HG02678 (cell line): ENCODE results near the gene VEZT.

ENCODE experiments used
- ATAC-seq: cut with Tn5 transposase; IDR thresholded peaks from one replicate; pipeline ENCODE4 v1.9.1; 2021; ENCODE audit warnings: mild to moderate bottlenecking, moderate library complexity; ENCODE audit not compliant: unreplicated experiment

Gene VEZT

DNA sequence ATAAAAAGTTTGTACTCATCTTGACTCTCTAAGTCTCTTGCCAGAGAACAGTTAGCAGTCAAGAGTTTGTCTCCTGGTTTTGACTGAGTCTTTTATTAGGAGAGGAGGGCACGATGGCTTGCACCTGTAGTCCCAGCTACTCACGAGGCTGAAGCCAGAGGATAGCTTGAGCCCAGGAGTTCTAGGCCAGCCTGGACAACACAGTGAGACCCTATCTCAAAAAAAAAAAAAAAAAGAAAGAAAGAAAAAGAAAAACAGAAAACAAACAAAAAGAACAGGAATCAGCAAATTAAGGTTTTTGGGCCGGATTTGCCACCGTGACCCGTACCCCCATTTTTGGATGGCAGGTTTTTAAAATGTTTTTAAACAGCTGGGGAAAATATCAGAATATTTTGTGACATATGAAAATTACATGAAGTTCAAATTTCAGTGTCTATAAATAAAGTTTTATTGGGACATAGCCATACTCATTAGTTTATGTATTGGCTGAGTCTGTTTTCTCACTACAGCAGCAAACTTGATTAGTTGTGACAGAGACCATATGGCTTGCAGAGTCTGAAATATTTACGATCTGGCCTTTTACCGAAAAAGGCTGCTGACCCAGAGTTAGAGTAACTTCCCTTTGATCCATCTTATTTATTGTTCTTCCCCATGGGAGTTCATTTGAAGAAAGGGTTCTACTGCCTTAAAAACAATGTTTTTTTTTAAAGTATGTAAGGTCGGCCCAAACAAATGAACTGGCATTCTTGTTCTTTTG, 31.2 kb downstream of the VEZT start:
- ATAC-seq: no peak

DNA sequence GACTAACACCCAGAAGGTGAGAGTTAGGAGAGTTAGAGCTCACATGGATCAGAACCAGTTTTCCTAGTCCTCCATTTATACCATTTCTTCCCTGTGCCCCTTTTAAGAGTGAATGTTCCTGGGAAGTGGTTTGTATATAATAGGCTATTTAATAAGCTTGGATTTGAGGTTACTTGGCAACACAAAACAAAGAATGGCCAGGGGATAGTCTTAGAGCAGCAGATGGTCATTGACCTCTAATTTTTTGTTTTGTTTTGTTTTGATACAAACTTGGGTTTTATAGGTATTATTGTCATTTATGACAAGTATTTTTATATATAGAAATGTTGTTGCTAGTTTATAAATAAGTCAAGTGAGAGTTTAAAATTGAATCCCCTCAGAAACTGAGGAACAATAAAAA, 35.8 kb downstream of the VEZT start:
- ATAC-seq: no peak

DNA sequence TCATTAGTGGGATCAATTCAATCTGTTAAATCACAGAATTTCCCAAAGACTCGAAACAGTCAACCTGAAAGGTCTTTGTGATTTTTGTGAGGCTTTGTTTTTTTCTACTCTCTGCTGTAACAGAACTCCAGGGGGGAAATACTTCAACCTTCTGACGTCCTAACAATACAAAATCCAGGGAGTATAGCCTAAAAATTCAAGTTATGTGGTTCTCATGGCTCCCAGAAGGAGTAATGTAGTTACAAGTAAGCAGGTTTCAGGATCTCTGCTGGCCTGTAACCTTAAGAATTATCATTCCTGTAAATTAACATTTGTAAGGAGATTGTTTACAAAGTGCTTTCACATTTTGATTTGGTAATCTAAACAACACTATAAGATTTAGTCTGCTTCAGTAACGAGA, 39.9 kb downstream of the VEZT start:
- no peak for ATAC-seq

- no peak for ATAC-seq
Observed at GRCh38 chr12:95258151-95258550, 40.5 kb downstream of the VEZT start.

- ATAC-seq: no peak
Observed at GRCh38 chr12:95258803-95259202, 41.2 kb downstream of the VEZT start.

- no peak for ATAC-seq
Observed at GRCh38 chr12:95259368-95259767, 41.8 kb downstream of the VEZT start.

DNA sequence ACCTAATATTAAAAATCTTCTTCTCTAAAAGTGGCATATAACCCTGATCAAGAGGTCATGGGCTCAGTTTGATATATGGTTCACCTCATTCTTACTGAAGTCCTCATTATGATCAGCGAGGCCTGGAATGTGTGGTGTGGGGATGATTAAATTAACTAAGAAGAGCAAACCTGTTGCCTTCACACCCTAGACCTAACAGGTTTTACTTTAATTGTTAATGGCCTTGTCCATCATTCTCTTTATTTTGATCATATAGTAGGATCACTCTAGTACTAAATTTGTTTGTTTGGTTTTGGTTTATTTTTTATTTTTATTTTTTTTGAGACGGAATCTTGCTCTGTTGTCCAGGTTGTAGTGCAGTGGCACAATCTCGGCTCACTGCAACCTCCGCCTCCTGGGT, 43.5 kb downstream of the VEZT start:
- no peak for ATAC-seq

DNA sequence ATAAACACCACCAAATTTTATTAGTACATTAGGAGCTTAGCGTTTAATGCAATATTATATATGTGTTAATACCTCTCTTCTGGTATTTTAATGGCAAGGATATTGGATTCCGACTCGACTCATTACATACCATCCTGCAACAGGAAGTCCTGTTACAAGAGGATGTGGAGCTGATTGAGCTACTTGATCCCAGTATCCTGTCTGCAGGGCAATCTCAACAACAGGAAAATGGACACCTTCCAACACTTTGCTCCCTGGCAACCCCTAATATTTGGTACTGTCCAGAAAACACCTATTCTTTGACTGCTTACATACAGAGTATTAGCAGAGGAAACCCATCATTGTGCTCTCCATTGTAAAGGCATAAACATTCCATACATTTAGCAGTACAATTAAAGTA, 45.2 kb downstream of the VEZT start:
- ATAC-seq: no peak

DNA sequence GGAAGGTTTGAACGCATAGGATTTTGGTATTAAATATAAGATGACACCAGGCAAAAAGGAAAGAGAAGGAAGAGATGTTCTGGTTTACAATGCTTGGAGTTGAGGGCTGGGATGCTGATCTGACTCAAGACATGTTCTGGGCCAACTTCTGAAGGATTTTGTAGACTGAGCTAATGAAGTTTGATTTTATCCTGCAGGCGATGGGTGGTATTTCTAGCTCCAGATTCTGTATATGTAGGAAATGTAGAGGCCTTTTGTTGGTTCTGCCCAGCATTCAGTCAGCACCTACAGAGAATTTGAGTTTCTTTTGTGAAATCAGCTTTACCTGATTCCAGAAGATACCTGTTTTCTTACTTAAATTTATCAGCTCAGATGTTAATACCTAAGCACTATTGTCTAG, 48.2 kb downstream of the VEZT start:
- ATAC-seq: no peak

DNA sequence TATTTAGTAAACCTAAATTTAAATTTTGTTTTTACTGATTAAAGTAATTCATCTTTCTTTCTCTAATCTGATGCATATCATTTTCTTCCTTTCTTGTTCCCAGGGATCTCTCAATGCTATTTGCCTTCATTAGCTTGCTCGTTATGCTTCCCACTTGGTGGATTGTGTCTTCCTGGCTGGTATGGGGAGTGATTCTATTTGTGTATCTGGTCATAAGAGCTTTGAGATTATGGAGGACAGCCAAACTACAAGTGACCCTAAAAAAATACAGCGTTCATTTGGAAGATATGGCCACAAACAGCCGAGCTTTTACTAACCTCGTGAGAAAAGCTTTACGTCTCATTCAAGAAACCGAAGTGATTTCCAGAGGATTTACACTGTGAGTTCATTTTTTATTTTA, 48.6 kb downstream of the VEZT start:
- no peak for ATAC-seq

DNA sequence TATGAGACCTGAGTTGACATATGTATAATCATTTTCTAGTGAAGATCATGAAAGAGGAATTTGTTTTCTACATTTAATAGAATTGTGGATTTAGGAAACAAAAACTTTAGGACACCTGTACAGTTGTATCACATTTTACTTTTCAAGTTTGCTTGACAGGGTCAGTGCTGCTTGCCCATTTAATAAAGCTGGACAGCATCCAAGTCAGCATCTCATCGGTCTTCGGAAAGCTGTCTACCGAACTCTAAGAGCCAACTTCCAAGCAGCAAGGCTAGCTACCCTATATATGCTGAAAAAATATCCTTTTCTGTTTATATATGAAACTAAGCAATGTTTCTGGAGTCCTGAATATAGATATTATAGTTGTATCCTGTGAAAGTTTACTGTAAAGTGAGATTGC, 52.3 kb downstream of the VEZT start:
- ATAC-seq: no peak

DNA sequence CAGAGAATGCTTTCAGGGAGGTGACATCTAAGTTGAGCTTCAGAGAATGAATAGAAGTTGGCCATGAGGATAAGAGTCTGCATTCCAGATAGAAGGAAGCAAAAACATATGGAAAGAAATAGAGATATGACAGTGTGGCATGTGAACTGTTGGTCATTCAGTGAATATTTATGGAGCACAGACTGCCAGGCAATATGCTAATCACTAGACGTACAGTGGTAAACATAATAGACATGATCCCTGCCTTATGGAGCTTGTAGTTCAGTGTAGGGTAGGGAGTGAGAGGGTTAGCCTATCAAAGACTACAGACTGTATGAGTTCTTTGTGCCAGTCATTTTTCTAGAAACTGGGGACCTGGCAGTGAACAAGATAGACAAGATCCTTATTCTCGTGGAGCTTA, 53.9 kb downstream of the VEZT start:
- ATAC-seq: no peak

DNA sequence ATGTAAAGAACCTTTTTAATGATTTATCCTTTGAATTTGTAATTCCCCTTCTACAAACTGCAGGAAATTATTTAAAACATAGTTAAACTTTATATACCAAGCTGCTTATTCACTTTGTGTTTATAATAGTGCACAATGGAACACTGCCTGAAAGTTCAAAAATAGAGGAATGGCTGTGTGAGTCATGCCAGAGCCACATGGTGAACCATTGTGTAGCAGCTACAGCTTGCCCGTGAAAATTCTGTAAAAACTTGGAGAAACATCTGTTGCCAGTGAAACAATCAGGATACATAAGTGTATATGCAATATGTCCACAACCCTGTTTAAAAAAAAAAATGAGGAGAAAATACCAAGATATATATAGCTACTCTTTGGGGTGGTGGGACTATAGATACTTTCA, 59.5 kb downstream of the VEZT start:
- no peak for ATAC-seq

DNA sequence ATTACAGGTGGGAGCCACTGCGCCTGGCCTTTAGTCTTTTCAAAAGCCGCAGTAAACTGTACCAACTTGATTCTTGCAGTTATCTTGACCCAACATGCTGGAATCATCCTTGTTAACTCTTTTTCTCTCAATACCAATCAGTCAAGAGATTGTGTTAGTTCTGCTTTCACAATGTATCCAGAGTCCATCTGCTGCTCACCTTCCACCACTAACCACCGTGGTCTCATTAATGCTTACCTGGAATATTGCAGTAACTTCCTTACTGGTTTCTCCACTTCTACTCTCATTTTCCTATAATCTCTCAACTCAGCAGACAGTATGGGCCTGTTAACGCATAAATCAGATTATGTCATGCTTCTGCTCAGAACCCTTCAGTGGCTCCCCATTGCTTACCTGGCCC, 62.2 kb downstream of the VEZT start:
- no peak for ATAC-seq

DNA sequence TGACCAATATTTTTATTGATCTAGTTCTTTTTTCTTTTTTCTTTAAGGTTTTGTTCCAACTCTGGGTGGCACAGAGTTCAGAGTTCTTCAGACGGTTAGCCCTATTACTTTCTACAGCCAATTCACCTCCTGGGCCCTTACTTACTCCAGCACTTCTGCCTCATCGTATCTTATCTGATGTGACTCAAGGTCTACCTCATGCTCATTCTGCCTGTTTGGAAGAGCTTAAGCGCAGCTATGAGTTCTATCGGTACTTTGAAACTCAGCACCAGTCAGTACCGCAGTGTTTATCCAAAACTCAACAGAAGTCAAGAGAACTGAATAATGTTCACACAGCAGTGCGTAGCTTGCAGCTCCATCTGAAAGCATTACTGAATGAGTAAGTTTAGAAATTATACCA, 64.7 kb downstream of the VEZT start:
- no peak for ATAC-seq

DNA sequence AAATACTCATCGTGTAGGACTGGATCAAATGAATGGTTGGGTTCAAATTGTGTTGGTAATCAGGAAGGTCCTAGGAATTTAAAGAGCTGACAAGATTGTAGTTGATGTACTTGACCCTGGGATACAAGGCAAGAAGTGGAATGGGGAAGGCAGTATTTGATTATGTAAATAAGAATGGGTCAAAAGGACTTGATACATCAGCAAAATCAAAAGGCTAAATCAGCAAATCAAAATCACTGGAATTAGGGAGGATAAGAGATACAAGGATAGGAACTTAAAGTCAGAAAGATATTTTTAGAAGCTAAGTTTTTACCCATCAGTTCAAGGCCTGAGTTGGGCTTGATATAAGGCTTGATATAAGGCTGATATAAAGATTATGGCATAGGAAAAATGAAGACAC, 65.8 kb downstream of the VEZT start:
- ATAC-seq: no peak

DNA sequence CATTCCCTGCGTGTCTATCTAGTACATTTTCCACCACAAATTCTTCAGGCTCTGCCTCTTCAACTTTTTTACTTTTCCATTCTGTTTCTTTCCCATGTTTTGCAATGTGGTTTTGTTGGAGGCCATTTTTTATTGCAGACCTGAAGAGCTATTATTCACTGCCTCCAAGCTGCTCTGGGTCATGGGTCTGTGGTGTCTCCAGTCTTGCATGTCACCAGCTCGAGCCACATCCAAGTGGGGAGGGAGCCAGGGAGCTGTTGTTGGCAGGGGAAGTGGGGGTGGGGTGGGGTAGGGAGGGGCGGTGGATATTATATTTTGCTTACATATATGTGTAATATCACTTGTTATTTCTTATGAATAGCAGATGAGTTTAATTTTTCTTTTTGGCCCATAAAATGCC, 69.1 kb downstream of the VEZT start:
- no peak for ATAC-seq

- ATAC-seq: no peak
Observed at GRCh38 chr12:95291501-95291900, 73.9 kb downstream of the VEZT start.

GRCh38 chr12:95298916-95299315, 81.3 kb downstream of the VEZT start:
- no peak for ATAC-seq

DNA sequence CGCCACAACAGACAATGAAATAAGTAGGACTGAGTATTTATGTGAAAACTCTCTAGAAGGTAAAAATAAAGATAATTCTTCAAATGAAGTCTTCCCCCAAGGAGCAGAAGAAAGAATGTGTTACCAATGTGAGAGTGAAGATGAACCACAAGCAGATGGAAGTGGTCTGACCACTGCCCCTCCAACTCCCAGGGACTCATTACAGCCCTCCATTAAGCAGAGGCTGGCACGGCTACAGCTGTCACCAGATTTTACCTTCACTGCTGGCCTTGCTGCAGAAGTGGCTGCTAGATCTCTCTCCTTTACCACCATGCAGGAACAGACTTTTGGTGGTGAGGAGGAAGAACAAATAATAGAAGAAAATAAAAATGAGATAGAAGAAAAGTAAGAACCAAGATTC, 82.7 kb downstream of the VEZT start:
- ATAC-seq: no peak

DNA sequence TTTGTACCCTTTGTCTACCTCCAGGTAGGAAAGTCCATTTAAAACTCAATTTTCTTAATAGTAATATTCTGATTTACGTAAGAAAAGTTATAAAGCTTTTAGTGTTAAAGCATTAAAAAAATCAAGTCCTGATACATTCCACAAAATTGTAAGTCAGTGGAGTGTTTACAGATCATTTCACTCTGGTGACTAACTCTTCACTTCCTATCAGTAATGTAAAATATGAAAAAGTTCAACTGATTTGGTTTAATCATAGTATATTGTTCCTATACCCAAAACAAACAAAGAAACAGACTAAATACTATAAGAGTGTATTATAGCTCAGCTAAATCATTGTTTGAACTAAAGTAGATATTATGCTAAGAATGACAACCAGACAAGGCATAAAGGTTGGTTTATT, 85.9 kb downstream of the VEZT start:
- ATAC-seq: no peak

- ATAC-seq: no peak
Observed at GRCh38 chr12:95304673-95305198, 87.1 kb downstream of the VEZT start.

- no peak for ATAC-seq
Observed at GRCh38 chr12:95312656-95313055, 95.0 kb downstream of the VEZT start.
